ENCODE results near the gene LARGE1.
"Not testable (repeated sequence)": the region's sequence is repeated elsewhere in the genome, so short reads cannot be mapped to it uniquely, and the experiment has no call there.

The LARGE1 gene

DNA sequence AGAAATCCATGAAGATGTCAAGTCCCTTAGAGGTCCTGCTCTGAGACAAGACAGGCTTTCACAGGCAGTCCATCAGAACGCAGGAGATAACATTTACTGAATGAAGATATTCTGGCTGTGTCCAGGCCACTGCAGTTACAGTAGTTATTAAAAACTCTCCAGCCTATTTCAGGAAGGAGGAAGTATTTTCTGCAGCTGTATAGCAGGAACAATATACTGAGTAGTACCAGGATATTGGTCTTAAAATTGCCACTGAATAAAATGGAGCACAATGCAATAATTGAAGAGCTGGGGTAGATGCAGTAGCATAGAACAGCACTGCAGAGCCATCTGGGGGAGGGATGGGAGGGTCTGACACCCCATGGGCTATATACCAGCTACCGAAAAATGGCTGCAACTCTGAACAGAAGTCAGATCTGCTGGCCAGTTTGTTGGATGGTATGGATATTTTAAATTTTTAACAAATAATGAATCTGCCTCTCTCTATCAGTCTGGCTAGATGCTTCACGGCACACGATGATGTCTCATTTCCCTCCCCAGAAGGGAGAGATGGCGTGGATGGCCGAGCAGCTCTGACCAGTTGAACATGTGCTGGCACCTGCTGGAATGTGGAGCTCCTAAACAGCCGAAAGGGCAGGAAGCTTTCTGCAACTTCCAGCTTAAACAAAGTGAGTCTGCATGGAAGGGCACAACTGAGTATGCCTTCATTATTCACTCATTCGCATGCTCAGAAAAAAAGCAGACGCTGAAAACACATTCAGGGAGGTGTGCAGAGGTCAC is 520.0 kb downstream of the LARGE1 start:
- DNase-seq = no peak

DNA sequence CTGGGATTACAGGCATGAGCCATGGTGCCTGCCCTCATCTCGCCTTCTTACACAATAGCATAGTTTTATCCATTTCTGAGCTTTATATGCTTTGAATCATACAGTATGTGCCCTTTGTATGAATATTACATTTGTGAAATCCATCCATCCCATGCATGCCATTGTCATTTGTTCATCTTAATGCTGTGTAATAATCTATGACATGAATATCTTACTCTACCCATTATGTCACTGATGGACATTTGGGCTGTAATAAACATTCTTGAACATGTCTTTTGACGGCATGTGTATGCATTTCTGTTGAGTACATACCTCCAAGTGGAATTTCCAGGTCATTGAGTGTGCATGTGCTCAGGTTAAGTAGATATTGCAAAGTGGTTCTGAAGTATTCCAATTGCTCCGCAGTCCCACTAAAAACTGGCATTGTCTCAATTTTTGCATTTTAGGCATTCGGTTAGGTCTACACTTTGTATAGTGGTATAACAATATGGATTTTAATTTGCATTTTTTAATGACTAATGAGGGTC is 522.8 kb downstream of the LARGE1 start:
- no peak for DNase-seq

DNA sequence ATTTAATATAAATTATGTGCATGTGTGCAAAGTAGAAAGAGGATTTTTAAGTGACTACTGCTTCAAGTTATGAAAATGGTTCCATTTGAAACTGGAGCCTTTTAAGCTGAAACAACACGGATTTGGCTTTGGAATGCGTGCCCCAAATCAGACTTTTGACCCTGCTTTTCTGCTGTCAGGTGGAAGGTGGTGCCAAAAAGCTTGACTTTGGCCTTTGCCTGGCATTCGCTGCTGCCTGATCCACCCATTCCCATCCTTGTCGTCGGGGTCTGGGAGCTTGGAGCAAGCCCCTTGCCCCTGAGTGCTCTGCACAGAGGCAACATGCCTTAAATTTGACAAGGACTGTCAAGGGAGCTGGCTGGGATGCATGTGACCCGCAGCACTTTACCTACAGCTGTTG is 526.8 kb downstream of the LARGE1 start:
- DNase-seq = no peak

DNA sequence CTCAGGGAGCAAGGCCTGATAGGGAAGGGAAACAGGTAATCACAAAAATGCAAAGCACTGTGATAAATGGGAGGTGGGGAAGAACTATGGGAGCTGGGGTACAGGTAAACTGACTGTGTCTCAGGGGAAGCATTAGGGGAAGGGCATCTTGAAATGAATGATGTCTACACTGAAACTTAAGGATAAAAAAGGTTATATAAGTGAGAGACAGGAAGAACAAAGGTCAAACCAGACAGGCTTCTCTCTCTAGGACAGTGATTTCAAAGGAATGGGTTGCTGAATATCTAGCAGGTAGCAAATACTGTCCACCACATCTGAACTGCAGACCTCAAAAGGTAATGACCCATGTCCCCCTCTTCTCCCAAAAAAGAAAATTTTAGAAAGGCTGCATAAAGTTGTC is 529.0 kb downstream of the LARGE1 start:
- no peak for DNase-seq

DNA sequence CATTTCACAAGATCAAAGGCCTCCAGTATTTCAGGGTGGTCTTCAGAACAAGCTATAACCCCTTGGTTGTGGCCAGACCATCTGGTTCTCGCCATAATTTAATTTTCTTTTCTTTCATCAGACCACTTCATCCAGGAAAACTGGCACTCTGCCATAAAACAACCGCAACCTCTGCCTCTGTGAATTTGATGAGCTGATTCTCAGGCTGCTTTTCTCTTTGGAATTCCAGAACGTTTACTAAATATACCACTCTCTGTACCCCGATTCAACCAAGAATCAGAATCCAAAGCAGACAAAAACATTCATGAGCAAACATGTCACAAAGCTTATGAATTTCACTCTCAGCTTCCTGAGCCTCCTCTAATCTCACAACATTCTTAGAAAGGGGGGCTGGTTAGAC is 530.3 kb downstream of the LARGE1 start:
- no peak for DNase-seq

DNA sequence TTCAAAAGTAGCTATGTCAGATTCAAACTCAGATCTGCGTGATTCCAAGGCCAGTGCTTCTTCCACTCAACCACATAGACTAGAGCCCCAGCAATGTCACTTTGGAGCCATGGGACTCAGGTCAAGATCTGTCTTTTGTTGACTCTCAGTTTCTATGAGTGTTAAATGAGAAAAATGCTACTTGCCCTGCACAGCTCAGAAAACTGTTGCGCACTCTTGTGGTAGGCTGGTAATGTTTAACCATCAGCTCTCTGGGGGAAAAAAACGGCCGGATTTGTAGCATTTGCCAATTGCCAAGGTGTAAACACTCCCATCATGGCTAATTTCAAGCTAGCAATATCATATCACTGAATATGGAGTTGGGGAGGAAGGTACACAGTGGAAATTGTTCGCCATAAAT is 534.0 kb downstream of the LARGE1 start:
- no peak for DNase-seq

DNA sequence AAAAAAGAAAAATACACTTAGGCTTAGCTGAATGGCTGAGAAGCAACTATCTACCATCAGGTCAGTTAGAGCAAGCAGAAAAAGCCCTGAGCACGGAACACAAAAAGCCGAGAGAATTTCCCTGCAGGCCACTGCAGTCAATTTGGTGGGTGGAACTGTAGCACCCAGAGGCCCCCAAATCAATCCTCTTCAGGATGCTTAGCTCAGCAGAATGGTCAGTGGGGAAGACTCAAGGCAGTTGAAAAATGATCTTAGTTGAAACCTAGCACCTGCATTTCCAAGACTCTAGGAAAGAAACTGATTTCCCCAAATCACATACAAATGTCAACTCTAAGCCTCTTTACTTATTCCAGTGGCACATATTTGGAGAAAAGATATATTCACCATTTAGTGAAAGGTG is 534.7 kb downstream of the LARGE1 start:
- DNase-seq = no peak

- DNase-seq = no peak
Observed at GRCh38 chr22:33382436-33382835, 537.8 kb downstream of the LARGE1 start.

GRCh38 chr22:33381531-33382406 is 538.5 kb downstream of the LARGE1 start:
- DNase-seq = no peak

- DNase-seq = no peak
Observed at GRCh38 chr22:33380789-33381530, 539.3 kb downstream of the LARGE1 start.

DNA sequence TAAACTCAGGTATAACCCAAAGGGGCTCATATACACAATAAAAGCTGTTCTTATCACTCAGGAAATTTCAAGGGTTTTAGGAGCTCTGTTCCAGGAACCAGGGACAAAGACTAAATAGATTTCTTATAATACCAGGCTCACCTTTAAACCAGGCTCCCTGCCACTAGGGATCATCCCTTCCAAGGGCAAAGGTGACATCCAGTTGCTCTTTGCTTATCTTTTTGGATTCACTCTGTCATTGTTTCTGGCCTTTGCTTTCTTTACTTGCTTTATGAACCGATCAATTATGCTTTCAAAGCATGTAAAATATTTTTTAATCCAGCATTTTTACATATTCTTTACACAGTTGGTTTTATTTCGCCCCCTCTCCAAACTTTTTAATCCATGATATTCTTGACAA is 540.4 kb downstream of the LARGE1 start:
- DNase-seq = no peak

DNA sequence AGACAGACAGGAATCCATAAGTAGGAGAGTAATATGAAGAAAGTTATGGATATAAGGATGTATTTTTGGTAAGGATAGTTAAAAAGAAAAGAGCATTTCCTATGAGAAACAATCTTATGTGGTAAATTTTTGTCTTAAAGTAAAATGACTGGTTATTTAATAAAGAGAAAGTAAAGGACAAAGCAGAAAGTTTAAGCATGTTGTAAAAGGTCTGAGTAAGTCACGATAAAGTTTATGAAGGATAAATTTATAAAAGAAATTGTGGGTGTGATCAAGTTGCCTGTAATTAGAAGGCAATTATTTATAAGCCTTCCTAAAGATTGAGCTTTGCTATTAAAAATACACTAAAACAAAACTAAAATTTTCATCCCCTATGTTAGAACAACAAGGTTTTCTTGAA is 547.4 kb downstream of the LARGE1 start:
- no peak for DNase-seq

DNA sequence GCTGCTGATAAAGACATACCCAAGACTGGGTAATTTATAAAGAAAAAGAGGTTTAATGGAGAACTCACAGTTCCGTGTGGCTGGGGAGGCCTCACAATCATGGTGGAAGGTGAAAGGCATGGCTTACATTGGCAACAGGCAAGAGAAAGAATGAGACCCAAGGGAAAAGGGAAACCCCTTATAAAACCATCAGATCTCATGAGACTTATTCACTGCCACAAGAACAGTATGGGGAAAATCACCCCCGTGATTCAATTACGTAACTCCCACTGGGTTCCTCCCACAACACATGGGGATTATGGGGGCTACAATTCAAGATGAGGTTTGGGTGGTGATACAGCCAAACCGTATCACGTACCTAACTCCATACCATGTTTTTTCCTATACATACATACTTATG is 557.0 kb downstream of the LARGE1 start:
- not testable (repeated sequence) for DNase-seq

GRCh38 chr22:33362702-33363101 is 557.6 kb downstream of the LARGE1 start:
- no peak for DNase-seq

GRCh38 chr22:33361581-33361980 is 558.7 kb downstream of the LARGE1 start:
- no peak for DNase-seq

DNA sequence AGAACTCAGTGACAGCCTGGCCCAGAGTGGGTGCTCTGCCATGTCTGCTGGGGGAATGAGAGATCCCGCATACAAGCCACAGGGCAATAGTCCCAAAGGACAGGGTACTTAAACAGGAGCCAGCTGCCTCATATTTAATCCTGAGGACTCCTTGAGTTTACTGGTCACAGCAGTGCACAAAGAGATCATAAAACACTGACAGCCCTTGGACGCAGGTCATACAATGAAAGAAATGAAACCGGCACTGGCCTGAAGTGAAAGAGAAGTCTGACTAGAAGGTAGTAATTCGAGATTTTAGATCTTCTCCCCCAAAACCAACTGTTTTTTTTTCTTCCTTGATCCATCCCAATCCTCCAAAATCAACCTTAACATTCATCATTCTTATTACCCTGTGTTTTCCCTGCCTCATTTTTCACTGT is 562.3 kb downstream of the LARGE1 start:
- no peak for DNase-seq

DNA sequence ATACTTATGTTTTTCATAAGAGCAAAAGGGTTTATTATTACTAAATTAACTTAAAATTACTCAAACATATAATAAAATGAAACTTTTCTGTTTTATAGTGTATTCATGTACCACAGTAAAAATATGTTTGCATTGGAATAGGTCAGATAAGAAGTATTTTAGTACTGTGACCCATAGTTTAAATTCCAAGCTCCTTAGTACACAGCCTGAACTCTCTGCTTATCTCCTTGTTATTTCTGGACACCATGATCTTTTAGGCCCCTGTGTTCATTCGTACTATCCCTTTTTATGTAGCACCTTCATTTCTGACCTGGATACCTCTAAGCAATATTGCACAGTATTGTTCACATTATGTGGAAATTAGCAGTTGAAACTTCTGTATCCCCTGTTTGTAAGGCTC is 565.3 kb downstream of the LARGE1 start:
- no peak for DNase-seq

DNA sequence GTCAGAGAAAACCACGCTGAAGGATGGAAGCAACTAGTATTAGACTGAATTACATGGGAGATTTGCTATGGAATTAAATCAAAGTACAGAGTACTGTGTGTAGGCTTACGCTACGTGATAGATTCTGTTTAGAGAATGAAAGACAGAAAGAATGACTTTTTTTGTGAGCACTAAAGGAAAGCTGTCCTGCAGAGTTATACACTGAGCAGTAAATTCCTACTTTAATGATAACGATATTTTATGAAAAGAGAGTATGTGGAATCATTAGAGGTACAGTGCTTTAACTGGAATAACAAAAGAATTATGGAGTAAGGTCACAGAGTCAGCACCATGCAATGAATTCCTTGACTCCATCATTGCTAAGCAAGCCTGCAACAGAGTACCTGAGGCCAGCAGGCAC is 566.8 kb downstream of the LARGE1 start:
- no peak for DNase-seq

GRCh38 chr22:33352768-33353167 is 567.5 kb downstream of the LARGE1 start:
- DNase-seq = no peak

GRCh38 chr22:33350961-33351360 is 569.3 kb downstream of the LARGE1 start:
- DNase-seq = no peak

- no peak for DNase-seq
Observed at GRCh38 chr22:33350491-33350890, 569.8 kb downstream of the LARGE1 start.

DNA sequence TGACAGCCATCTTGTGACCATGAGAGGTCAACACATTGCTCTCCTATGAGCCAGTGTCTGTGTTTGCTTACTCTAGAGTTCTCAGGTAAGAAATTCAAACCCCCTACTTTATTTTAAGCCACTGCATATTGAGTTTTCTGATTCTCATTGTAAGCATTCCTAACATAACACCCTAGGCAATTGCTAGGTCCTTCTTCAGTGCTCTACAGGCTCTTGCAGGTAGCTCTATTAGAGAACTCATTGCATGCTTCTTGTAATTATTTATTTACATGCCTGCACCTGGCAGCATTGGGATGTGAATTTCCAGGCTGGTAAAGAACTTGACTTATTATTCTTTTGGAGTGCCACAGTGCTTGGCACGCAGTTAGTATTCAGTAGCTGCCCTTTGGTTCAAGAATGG is 573.3 kb downstream of the LARGE1 start:
- DNase-seq = no peak

DNA sequence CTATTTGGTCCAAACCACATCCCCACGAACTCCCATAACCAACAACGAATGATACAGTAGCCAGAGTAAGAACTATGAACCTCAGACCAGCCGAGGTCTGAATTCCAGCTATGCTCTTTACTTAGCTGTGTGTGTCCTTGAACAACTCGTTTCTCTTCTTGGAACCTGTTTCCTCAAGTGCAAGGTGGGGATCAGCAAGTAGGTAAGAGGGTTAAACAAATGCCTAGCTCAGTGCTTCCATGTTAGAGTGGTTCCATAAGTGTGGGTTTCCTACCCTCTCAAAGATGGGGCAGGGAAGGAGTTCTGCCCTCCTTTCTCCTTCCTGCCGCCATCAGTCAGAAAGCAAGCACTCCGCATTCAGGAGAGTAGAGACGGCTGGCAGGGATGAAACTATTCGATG is 578.7 kb downstream of the LARGE1 start:
- DNase-seq = no peak

Measured in NCI-H748 treated with DMSO at 0.1 percent for 48 hours (cell line).